Umbilical cord (tissue), 2 donors: Measurements from ENCODE around the gene CDC6. TPM values are rescaled to one million over a fixed set of nuclear protein-coding genes. Genes with fewer than 3 reads are reported as not detected.

Source experiments
- DNase-seq: peaks from one replicate; pipeline ENCODE4 v3.0.0-alpha.2; 2015; ENCODE audit warnings: low spot score
- total RNA-seq: library from RNA; depleted of rRNA; stranded (reverse); fragments of >200 nt; gene quantifications from one replicate; pipeline ENCODE4 v1.2.3, GENCODE V29; 2014; ENCODE audit warnings: low replicate concordance; ENCODE audit not compliant: insufficient read depth

CDC6 gene
- total RNA-seq, 1 donor from 2014 or later = 5.8 TPM

DNA sequence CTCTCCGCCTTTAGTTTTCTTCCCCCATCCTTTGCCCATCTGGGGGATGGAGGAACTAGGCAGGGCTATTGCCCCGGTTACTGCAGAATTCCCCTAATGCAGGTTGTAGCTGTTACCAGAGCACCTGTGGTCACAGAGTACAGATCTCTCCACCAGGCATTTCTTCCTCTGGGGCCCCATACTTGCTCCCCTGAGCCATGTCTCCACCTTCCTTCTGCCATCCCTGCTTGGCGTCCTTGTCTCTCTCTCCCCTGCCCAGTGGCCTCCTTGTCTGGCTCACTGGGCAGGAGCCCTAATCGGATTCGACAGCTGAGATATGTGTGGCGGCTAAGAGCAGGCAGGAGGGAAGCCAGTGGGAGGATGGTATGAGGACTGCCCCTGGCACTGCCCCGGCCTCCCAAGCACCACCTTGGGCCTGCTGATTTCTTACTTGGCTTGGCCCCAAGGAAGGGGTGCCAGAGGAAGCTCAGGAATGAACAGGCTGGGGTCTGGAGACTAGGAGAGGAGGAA is 23.3 kb downstream of the CDC6 start:
- no peak for DNase-seq

DNA sequence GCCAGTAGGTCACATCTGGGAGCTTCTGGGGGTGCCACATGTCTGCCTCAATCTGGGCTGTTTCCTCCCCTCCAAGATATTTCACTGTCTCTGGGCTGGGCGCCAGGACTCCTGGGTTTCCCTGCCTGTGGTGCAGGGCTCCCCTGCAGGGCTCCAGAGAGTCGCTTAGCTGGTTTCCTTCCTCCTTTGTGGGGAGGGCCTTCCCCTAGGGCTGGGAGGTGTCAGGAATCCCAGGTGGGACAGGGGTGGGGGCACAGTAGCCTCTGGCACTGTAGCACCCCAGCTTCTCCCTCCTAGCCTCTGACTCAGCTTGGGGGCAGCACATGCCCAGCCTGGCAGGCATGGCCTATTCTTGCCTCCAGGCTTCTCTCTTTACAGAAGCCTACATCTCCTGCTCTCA is 23.9 kb downstream of the CDC6 start:
- DNase-seq = no peak

DNA sequence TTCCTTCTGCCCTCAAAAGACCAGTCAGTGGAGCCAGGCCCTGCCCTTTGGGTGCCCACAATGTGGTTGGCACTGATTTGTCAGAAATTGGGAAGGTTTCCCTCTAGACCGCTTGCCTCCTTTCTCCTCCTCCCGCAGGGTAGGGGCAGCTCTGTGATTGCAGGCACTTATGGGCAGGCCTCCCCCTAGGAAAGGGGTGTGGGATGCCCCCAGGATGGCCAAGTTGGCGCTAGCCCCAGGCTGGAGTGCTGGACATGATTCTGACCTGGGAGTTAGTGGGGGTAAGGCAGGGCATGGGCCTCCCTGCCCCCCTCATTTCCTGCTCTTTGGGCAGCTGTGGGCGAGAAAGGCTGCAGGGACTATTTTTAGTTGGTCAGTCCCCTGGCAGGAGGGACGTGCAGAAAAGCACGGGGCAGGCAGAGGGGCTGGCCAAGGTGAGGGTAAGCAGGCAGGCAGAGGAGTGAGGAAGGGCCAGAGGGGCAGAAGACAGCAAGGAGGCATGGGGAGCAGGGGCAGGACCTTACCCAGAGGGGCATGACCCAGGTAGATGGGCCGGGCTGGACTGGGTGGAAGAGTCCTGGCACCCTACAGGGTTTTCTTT is 24.6 kb downstream of the CDC6 start:
- DNase-seq = no peak

DNA sequence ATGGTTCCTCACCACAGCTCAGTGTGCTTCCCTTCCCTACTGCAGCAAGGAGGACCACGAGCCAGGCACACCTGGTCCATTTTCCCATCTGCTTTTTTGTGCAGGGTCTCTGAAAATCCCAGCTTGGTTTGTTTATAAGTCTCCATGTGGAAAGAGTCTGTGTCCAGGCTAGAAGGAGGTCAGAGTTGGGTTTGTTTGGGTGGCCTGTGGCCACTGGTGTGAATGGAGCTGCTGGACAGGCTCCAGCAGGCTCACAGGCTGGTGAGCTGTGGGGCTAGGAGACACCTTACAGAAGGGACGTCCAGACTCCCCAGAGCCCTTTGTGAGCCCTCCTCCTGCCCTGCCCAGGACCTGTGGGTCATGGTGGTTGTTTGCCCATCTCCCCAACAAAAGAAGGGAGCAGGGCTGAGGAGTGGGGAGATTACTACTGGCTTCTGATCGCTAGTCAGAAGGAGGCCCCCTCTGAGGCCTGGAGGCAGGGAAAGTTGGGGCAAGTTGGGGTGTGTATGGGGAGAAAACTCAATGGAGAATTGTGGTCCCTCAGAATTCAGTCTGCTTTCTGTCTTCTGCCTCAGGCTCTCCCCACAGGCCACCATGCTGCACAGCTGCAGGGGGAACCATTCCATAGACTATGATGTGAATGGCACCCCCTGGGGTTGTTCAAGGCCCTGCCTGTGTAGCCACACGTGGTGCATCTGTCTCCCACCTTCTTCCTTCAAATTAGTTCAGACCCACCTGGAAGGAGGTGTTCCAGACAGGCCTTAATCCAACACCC is 25.4 kb downstream of the CDC6 start:
- DNase-seq = no peak

DNA sequence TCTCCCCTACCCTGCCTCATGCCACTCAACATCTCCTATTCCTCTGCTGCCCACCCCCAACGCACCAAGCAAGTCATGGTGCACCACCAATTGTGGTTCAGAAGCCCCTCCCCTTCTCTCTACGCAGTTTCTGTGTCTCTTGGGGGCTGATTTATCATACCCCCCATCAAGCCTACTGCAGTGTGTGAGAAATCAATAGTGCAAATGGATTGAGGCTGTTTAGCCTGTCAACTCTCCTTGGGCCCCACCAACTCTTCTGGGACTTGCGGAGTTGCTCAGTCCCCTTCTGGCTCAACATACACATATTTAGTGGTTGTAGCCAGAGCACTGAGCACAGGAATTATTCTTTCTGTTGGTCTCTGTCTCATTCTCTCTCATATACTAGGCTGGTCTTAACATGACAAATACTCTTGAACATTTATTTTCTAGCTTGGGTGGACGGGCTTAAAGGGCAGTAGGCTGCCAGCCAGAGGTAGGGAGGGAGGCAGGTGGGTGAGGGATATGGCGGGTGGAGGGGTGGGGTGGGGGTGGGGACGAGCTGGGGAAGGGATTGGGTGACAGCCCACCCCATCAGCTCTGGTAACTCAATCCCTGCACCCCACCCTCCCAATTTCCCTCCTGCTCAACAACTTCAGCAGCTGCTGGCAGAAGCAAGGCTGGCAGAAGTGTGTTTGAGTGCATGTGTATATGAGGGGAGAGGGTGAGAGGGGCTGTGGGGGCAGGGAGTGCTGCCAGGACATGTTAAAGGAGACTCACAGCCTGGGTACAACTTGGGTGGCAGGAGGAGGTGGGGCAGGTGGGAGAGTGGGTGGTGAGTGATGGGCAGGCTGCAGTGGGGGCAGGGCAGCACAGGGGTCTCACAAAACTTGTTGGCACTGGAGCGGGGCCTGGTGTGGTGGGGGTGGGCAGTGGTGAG is 26.2 kb downstream of the CDC6 start:
- no peak for DNase-seq

DNA sequence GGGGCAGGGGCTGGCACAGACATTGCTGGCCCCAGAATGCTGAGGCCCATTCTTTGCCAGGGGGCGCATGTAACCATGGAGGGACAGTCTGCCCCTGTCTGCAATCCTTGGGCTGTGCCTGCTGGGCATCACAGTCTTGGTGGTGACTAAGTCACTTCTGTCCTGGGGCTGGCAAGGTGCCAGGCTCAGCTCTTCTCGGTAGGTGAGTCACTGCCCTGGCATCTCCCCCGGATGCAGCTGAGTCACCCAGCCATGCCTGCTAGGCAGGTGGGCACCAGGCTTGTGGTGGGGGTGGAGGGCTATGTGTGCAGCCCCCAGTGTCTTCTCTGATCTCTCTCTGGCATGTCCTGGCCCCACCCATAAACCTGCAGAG is 26.9 kb downstream of the CDC6 start:
- DNase-seq = peak; percentile 71

DNA sequence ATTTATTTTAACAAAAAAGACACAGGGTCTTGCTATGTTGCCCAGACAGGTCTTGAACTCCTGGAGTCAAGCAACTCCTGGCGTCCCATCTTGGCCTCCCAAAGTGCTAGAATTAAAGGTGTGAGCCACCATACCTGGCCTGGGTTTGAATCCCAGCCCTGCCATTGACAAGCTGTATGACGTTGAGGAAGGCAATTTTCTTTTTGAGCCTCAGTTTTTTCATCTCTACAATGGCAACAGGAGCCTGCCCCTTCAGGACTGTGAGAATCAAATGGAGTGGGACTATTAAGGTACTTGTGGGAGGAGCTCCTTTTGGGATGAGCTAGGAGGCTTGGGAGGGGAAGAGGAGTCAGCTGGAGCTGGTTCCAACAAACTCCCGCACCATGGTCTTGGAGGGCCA is 27.5 kb downstream of the CDC6 start:
- no peak for DNase-seq

DNA sequence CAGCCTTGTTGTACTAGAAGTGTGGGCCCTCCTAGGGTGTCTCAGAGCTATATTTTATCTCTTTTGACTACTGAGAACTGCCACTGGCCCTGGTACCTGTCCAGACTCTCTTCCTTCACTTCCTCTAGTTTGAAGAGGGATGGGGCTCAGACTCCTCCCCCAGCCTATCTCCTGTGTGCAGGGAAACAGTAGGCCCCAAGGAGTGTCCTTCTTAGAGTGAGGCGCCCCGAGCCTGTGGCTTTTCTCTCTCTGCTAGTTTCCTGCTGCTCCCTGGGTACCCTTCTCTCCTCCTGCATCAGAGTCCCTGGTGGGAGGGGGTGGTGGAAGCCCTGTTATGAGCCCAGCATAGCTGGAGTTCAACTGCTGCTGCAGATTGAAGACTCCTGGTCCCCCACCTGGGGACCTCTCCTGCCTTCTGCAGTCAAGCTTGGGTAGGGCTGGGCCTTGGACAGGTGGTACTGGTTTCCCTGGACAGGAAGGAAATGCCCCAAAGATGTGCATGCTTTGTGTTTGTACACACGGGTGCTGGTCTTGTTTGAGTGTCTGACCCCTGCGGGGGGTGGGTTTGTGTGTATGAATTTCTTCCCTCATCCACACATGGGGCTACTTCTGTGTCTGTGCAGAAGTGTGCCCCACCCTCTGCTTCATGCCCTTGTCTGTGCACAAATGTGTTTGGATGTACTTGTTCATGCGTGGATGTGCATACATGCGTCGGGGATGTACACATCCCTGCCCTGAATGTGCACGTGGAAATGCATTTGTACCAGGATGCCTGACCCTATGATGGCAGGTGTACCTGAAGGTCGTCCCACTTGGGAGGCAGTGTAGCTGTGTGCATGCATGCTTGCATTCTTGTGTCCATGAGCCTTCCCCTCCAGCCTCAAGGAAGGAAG is 28.2 kb downstream of the CDC6 start:
- DNase-seq = peak; percentile 74

DNA sequence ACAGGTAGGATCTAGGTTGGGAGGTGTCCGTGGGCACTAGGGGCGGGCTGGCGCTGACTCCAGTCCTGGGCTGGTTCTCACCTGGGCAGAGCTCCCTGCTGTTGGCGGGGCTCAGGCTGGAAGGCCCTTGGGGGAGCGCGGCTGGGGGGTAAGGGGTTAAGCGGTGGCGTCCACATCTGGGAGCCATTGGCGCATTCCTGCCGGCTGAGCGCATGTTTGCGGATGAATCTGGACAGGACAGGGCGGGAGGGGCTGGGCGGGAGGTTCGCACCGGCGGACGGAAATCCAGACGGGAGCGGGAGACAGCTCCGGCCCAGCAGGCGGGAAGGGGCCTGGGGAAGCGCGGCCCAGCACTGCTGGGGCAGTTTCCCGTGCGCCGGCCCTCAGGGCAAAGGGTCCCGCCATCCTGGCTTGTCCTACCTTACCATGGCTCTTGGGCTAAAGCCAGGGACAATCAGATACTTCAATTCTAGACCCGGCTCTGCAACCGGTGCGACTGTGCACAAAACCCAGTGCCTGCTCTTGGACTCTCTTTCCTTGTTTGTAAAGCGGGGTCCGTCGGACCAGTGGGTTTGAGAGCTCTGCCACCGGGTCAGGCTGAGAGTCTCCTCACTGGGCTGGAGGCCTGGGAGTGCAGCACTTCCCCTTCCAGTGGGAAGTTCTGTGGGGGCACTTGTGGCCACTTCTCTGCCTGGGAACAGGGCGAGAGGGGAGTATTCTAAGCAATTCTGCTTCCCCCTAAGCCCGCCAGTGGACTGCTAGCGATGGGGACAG is 29.1 kb downstream of the CDC6 start:
- DNase-seq = peak; percentile 90

DNA sequence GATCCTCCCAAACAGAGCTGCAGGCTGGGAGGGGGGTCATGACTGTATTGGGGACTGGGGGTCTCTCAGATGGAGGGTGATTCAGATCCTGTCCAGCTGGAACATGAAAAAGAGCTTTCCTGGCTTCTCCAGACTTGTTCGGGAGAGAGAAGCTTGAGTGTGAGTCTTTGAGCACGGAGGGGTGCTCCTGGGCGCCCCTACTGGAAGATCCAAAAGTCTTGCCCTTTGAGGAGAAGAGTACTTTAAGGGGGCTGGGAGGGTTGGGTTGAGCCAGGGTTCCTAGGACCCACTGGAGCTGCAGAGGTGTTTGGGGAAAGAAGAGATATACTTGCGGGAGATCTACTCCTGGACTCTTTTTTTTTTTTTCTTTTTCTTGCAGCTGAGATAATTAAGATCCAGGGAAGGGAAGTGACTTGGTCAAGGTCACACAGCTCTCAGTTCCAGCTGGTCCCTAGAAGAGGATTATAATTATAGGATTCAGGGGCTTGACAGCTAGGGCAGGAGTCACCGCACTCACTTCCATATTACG is 29.7 kb downstream of the CDC6 start:
- DNase-seq = peak; percentile 83

DNA sequence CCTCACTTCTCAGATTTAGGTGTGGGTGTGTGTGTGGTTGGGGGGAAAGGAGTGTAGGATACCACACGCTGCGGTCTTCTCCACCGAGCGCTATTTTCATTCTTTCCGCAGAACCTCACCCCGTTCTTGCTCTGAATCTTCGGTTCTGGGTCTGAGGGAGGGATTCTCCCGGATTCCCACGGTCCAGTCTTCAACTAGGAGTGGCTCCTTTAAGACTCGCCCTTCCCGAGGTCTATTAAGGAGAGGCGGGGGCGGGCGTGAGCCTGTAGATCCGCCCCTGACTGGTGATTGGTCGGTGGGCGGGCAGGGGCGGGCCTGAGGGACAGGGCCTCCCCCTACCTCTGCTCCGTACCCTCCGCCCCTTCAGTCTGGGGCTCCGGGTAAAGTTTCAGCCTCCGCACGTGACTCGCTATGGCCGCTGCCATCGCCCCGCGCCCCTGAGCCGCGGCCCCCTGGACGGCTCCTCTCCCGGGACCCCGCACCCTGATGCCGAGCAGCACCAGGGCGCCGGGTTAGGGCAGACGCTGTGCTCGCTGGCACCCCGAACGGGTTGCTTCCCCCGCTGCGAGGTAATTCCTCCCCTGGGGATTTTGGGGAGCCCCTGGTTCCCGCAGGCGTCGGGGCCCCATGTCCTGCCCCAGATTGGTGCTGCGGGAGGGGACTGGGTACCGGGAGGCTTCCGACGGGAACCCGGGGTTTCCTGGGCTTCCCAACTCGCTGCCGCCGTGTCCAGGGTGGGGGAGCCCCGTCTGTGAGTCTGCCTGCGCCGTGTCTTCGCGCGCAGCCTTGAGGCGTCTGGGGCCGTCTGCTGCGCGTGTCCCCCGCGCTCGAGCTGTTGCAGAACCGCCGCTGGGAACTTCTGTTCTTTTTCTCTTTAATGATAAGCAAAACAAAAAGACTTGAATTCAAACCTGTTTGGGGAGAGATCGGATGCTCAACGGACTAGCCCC is 30.5 kb downstream of the CDC6 start:
- peak; percentile 99 for DNase-seq

DNA sequence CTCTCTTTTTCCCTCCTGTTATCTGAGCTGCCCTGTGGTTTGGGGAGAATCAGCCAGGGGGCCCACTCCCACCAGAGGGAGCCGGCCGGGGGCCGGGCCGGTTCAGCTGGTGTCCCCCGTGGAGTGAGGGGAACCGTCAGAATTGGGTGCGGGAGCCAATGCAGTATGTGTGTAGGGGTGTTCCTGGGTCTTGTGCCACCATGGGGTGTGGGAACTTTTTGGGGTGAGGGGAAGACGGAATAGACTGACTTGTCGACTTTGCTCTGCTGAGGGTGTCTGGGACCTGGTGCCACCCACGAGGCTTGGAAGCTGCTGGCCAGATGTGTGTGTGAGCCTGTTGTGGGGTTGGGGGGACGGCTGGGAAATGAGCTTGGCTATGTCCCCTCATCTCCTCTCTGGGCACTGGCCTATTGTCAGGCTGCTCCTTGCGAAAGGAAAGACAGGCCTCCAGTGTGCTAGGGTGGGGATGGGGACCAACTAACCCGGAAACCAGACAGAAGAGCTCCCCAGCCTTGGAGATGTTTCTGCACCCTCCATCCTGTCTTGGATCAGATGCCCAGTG is 31.2 kb downstream of the CDC6 start:
- DNase-seq = no peak

DNA sequence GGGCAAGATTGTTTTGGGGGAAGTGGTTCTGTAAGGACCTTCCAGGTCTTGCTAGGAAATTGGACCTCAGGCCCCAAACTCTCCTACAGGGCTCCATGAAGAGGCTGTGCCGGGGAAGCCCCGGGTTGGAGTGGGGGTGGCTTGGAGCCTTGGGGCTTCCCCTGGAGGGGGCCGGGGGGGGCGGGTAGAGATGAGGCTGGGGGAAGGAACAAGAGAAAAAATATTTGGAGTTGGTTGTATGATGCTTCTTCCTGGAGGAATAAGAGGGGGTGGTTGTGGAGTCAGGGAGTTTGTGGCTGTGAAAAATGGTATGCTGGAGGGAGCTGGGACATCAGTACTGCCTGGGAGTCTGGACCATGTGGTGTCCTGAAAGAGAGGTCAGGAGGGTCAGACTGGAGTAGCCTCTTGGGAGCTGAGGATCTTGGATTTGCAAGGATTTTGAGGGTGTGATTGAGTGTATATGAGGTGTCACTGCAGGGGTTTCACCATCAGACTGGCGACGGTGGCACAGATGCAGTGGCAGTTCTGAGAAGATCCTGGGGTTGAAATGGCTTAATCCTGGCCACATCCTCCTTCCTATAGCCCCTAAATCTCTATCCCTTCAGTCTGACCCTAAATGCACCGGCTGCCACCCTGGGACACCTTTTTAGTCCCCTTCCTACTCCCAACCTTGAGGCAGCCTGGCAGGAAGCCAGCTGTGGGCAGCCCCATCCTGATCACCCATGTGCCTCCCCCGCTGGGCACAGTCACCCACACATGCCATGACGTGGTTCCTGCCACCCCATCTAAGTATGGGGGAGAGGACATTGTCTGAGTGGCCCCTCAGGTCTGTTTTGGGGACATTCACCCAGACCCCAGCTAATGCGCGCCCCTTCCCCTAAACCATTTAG is 32.2 kb downstream of the CDC6 start:
- no peak for DNase-seq

DNA sequence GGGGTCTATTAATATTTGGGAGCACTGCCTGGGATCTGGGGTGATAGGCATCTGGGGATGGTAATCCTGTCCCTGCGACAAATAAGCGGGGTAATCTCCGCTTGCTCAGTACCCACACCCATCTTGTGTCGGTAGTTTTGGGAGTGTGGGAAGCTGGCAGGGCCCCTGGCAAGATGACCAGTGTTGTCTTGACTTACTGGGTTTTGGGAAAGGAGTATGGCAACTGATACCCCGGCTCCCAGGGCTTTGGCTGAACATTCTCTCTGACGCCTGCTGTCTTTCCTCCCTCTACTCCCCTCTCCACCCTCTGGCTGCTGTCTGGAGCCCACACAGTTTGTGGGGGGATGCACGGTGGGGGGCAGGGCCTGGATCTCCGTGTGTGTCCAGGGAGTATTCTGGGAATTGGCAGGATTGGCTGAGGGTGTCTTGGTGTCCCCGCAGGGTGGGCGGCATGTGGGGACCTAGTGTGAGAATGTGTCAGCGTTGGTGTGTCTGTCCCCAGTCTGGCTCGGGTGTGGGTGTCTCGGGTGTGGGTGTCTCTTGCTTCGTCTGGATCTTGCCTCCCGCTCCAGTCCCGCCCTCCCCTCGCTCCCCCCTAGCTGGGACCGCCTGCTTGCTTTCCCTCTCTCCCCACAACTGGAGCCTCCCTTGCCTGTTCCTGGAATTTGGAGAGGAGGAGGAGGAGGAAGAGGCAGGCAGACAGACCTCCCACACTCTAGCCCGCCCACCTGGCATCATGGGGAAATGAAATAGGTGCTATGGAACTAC is 33.3 kb downstream of the CDC6 start:
- DNase-seq = peak; percentile 83

DNA sequence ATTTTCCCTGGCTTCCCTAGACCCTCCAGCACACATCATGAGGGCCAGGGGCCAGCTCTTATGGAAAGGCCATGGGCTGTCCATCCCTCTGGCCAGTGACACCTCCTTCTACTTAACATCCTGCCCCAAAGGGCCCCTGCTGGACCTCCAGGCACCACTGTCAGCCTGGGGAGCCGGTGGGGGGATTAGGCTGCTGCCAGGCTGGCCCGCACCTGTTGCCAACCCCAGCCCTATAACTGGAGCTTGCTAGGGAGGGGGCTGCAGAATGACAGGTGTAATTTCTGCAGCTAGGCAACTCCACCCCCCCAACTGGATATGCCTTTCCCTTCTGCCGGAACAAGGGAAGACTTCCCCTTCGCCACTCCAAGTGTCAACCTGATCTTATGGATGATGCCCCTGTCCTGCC is 33.8 kb downstream of the CDC6 start:
- no peak for DNase-seq

DNA sequence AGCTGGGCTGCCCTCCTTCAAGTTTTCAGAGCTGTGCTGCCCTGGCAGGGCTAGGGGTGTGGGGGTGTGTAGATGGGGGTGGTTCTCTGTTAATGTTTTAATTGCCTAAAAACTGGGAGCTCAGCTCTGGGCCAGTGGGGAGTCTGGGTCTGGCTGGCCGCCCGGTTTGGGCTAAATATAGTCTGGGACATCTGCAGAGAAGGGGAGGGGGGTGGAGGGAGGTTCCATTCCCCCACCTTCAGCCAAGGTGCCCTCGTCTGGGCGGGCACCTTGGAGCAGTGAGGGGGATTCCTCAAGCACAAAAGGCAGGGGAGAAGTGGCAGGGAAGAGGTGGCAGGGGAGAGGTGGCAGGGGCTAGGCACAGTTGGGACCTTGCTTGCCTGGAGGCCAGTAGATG is 34.3 kb downstream of the CDC6 start:
- peak; percentile 23 for DNase-seq
